H9 (cell line): ENCODE results near the gene TFG. TPM values are rescaled to one million over a fixed set of nuclear protein-coding genes. Genes with fewer than 3 reads are reported as not detected.

Source experiments
- DNase-seq: peaks from one replicate; pipeline ENCODE4 v3.0.0-alpha.2; 2017
- H2AFZ ChIP-seq: one replicate; pipeline ENCODE4 v1.6.1; 2013; ENCODE audit warnings: mild to moderate bottlenecking, low read length, control low read depth, moderate library complexity
- H2AK5ac ChIP-seq: 2 replicates; pipeline ENCODE4 v1.6.1; 2013; ENCODE audit warnings: low read length, control low read depth, mixed read lengths; ENCODE audit not compliant: insufficient read length
- H2BK120ac ChIP-seq: one replicate; pipeline ENCODE4 v1.6.1; 2013; ENCODE audit warnings: low read depth, mild to moderate bottlenecking, low read length, control low read depth, inconsistent platforms; ENCODE audit not compliant: poor library complexity, severe bottlenecking
- H2BK12ac ChIP-seq: 2 replicates; pipeline ENCODE4 v1.6.1; 2013; ENCODE audit warnings: low read length, control low read depth, mixed read lengths, low read depth; ENCODE audit not compliant: insufficient read length
- H2BK15ac ChIP-seq: 2 replicates; pipeline ENCODE4 v1.6.1; 2013; ENCODE audit warnings: low read depth, low read length, control low read depth
- H2BK20ac ChIP-seq: one replicate; pipeline ENCODE4 v1.6.1; 2013; ENCODE audit warnings: low read depth, mild to moderate bottlenecking, low read length, control low read depth, inconsistent platforms; ENCODE audit not compliant: poor library complexity, severe bottlenecking
- H2BK5ac ChIP-seq: 2 replicates; pipeline ENCODE4 v1.6.1; 2013; ENCODE audit warnings: low read length, control low read depth, mixed read lengths; ENCODE audit not compliant: insufficient read length
- H3K14ac ChIP-seq: 2 replicates; pipeline ENCODE4 v1.6.1; 2013; ENCODE audit warnings: low read length, control low read depth; ENCODE audit not compliant: insufficient read depth
- H3K18ac ChIP-seq: 2 replicates; pipeline ENCODE4 v1.6.1; 2013; ENCODE audit warnings: low read depth, mild to moderate bottlenecking, mixed read lengths, low read length, control low read depth; ENCODE audit not compliant: insufficient read length
- H3K23ac ChIP-seq: 2 replicates; pipeline ENCODE4 v1.6.1; 2013; ENCODE audit warnings: low read length, control low read depth, mixed read lengths, low read depth; ENCODE audit not compliant: insufficient read length
- H3K23me2 ChIP-seq: 2 replicates; pipeline ENCODE4 v1.6.1; 2013; ENCODE audit warnings: low read depth, mild to moderate bottlenecking, mixed read lengths, low read length, control low read depth; ENCODE audit not compliant: insufficient read length, poor library complexity, severe bottlenecking
- H3K27ac ChIP-seq: 2 replicates; pipeline ENCODE4 v1.5.1; 2013; ENCODE audit warnings: low read length, control low read depth, mixed read lengths, low read depth; ENCODE audit not compliant: insufficient read length
- H3K27me3 ChIP-seq: 2 replicates; pipeline ENCODE4 v1.6.1; 2013; ENCODE audit warnings: low read length, control low read depth, inconsistent platforms; ENCODE audit not compliant: insufficient read depth
- H3K4ac ChIP-seq: 2 replicates; pipeline ENCODE4 v1.6.1; 2013; ENCODE audit warnings: low read depth, mild to moderate bottlenecking, control low read depth, inconsistent platforms, low read length, moderate library complexity
- H3K4me1 ChIP-seq: 2 replicates; pipeline ENCODE4 v1.6.1; 2013; ENCODE audit warnings: low read length, control low read depth, inconsistent platforms; ENCODE audit not compliant: insufficient read depth
- H3K4me2 ChIP-seq: 2 replicates; pipeline ENCODE4 v1.6.1; 2013; ENCODE audit warnings: low read length, control low read depth, mixed read lengths; ENCODE audit not compliant: insufficient read length, insufficient read depth
- H3K56ac ChIP-seq: 2 replicates; pipeline ENCODE4 v1.6.1; 2013; ENCODE audit warnings: low read depth, mild to moderate bottlenecking, mixed read lengths, low read length, control low read depth; ENCODE audit not compliant: insufficient read length
- H3K79me1 ChIP-seq: 2 replicates; pipeline ENCODE4 v1.6.1; 2013; ENCODE audit warnings: low read depth, mild to moderate bottlenecking, moderate library complexity, low read length, control low read depth, inconsistent platforms; ENCODE audit not compliant: insufficient read depth, poor library complexity, severe bottlenecking
- H3K79me2 ChIP-seq: 2 replicates; pipeline ENCODE4 v1.6.1; 2013; ENCODE audit warnings: low read length, control low read depth, inconsistent platforms; ENCODE audit not compliant: insufficient read depth
- H3K9ac ChIP-seq: 2 replicates; pipeline ENCODE4 v1.6.1; 2013; ENCODE audit warnings: low read length, control low read depth, mixed read lengths; ENCODE audit not compliant: insufficient read length; ENCODE audit errors: extremely low read depth
- H3K9me3 ChIP-seq: one replicate; pipeline ENCODE4 v1.6.1; 2013; ENCODE audit warnings: low read depth, low read length, inconsistent platforms; ENCODE audit not compliant: control insufficient read depth
- H3T11ph ChIP-seq: one replicate; pipeline ENCODE4 v1.6.1; 2013; ENCODE audit warnings: mild to moderate bottlenecking, low read length, control low read depth, inconsistent platforms
- H4K20me1 ChIP-seq: one replicate; pipeline ENCODE4 v1.6.1; 2013; ENCODE audit not compliant: control insufficient read depth, insufficient read length, insufficient read depth
- H4K5ac ChIP-seq: 2 replicates; pipeline ENCODE4 v1.6.1; 2013; ENCODE audit warnings: low read depth, mild to moderate bottlenecking, mixed read lengths, low read length, control low read depth; ENCODE audit not compliant: insufficient read length
- H4K8ac ChIP-seq: replicated peaks from 2 replicates; pipeline ENCODE4 v1.6.1; 2013; ENCODE audit warnings: low read length, control low read depth, mixed read lengths, low read depth; ENCODE audit not compliant: insufficient read length
- H4K91ac ChIP-seq: 2 replicates; pipeline ENCODE4 v1.6.1; 2013; ENCODE audit warnings: low read depth, mild to moderate bottlenecking, moderate library complexity, mixed read lengths, low read length, control low read depth; ENCODE audit not compliant: insufficient read length
- H3K27ac Mint-ChIP-seq, 3 experiments: 2 replicates in 2 of 3; 3 replicates in 1 of 3; pipeline ENCODE4 v1.8.0; 2020 to 2021; ENCODE audit warnings: mixed read lengths in 3 of 3, mild to moderate bottlenecking in 1 of 3, moderate library complexity in 1 of 3
- H3K27me3 Mint-ChIP-seq: 2 replicates; pipeline ENCODE4 v1.8.0; 2021; ENCODE audit warnings: low read depth, mild to moderate bottlenecking, moderate library complexity, mixed read lengths
- H3K36me3 Mint-ChIP-seq, 3 experiments: 2 replicates in 2 of 3; 3 replicates in 1 of 3; pipeline ENCODE4 v1.8.0; 2020 to 2021; ENCODE audit warnings: low read depth in 3 of 3, mixed read lengths in 3 of 3; ENCODE audit not compliant: insufficient read depth in 1 of 3
- H3K4me1 Mint-ChIP-seq, 2 experiments: 2 replicates each; pipeline ENCODE4 v1.8.0; 2020; ENCODE audit warnings: mixed read lengths in 2 of 2
- H3K4me3 Mint-ChIP-seq, 2 experiments: 2 replicates in 1 of 2; 3 replicates in 1 of 2; pipeline ENCODE4 v1.8.0; 2020 to 2021; ENCODE audit warnings: mild to moderate bottlenecking in 2 of 2, mixed read lengths in 2 of 2, moderate library complexity in 1 of 2
- H3K9me3 Mint-ChIP-seq, 2 experiments: 2 replicates in 1 of 2; 3 replicates in 1 of 2; pipeline ENCODE4 v1.8.0; 2020; ENCODE audit warnings: mild to moderate bottlenecking in 2 of 2, mixed read lengths in 2 of 2, moderate library complexity in 1 of 2
- WGBS: extraction: QIAGEN DNeasy Blood & Tissue Kit; methylation state at CpG from one replicate; pipeline ENCODE4 v1.1.7; 2013; ENCODE audit warnings: missing lambda C conversion rate, low lambda C conversion rate, mixed read lengths; ENCODE audit not compliant: insufficient read length; ENCODE audit errors: extremely low coverage; 5-methylcytosine and 5-hydroxymethylcytosine counted together
- total RNA-seq: library from RNA; stranded (reverse); gene quantifications from 2 replicates; pipeline ENCODE4 v1.2.1, GENCODE V29; 2021
- TF ChIP-seq, protein P1 (sequence below): fragments of 200-600 bp; sonication (generic); conservative IDR thresholded peaks from 3 replicates; pipeline ENCODE4 v1.8.0; 2021; ENCODE audit warnings: antibody characterized with exemption, mild to moderate bottlenecking

TFG gene
- total RNA-seq, 1 experiment from 2014 or later = 80.7 TPM

DNA sequence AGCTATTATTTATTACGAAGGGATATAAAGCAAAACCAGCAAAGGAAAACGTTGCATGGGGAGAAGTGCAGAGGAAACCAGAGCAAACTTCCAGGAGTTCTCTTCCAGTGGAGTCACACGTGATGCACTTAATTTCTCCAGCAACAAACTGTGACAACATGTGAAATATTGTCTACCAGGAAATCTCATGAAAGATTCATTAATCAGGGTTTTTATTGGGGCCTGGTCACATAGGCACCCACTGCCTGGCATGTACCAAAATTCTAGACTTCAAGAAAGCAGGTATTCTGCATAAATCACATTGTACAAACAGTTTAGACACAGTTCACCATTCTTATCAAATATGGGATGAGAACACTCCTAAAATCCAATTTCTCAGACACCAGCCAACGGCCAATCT lies 5.4 kb upstream of the TFG start:
- H3K14ac ChIP-seq = no peak overlapping the region
- no peak overlapping the region for H3K23ac ChIP-seq
- H3K4me2 ChIP-seq = no peak overlapping the region
- peaks cover 0 to 6% (median 3%) of the 10 kb centered on the region in 3 experiments; a peak in 4 of 7 replicates for H3K36me3 Mint-ChIP-seq
- no peak overlapping the region for H4K91ac ChIP-seq
- H3K18ac ChIP-seq = no peak overlapping the region
- H4K5ac ChIP-seq = no peak overlapping the region
- no peak overlapping the region for H3K9ac ChIP-seq
- no peak overlapping the region for H2BK20ac ChIP-seq
- H2BK5ac ChIP-seq = no peak overlapping the region
- H2AK5ac ChIP-seq = no peak overlapping the region
- no peak overlapping the region for H3K4me3 Mint-ChIP-seq
- no peak overlapping the region for H3T11ph ChIP-seq
- H3K27ac Mint-ChIP-seq = no peak overlapping the region
- H3K79me2 ChIP-seq = no peaks in the 10 kb centered on the region
- peaks cover 4% of the 10 kb centered on the region; the same call in 1 of the 2 replicates for H3K27me3 ChIP-seq
- peaks cover 2 to 4% of the 10 kb centered on the region in 2 experiments; a peak in 3 of 5 replicates for H3K9me3 Mint-ChIP-seq
- H3K4me1 ChIP-seq = no peaks in the 10 kb centered on the region
- no CpG with 5 or more reads among the region's 4 CpGs for WGBS
- H2BK15ac ChIP-seq = no peak overlapping the region
- H2BK12ac ChIP-seq = no peak overlapping the region
- no peaks in the 10 kb centered on the region for H3K23me2 ChIP-seq
- H3K9me3 ChIP-seq = no peaks in the 10 kb centered on the region
- no peak overlapping the region for H4K8ac ChIP-seq
- no peak overlapping the region for H2AFZ ChIP-seq
- DNase-seq = no peak
- peaks cover 4% of the 10 kb centered on the region in 2 experiments; a peak in 2 of 4 replicates for H3K4me1 Mint-ChIP-seq
- TF ChIP-seq, protein P1, sequence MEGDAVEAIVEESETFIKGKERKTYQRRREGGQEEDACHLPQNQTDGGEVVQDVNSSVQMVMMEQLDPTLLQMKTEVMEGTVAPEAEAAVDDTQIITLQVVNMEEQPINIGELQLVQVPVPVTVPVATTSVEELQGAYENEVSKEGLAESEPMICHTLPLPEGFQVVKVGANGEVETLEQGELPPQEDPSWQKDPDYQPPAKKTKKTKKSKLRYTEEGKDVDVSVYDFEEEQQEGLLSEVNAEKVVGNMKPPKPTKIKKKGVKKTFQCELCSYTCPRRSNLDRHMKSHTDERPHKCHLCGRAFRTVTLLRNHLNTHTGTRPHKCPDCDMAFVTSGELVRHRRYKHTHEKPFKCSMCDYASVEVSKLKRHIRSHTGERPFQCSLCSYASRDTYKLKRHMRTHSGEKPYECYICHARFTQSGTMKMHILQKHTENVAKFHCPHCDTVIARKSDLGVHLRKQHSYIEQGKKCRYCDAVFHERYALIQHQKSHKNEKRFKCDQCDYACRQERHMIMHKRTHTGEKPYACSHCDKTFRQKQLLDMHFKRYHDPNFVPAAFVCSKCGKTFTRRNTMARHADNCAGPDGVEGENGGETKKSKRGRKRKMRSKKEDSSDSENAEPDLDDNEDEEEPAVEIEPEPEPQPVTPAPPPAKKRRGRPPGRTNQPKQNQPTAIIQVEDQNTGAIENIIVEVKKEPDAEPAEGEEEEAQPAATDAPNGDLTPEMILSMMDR = no peak
- H3K27me3 Mint-ChIP-seq = peaks cover 78% of the 10 kb centered on the region
- no peak overlapping the region for H3K56ac ChIP-seq
- no peak overlapping the region for H3K27ac ChIP-seq
- H4K20me1 ChIP-seq = no peaks in the 10 kb centered on the region
- H2BK120ac ChIP-seq = no peak overlapping the region
- H3K79me1 ChIP-seq = no peaks in the 10 kb centered on the region
- no peak overlapping the region for H3K4ac ChIP-seq
